ENCODE data around the gene ANKRD13B. TPM values are rescaled to one million over a fixed set of nuclear protein-coding genes. Genes with fewer than 3 reads are reported as not detected.

Gene ANKRD13B
- total and polyA plus RNA-seq, 9 donors, result 3.6 to 23.4 (median 12.0) TPM

DNA sequence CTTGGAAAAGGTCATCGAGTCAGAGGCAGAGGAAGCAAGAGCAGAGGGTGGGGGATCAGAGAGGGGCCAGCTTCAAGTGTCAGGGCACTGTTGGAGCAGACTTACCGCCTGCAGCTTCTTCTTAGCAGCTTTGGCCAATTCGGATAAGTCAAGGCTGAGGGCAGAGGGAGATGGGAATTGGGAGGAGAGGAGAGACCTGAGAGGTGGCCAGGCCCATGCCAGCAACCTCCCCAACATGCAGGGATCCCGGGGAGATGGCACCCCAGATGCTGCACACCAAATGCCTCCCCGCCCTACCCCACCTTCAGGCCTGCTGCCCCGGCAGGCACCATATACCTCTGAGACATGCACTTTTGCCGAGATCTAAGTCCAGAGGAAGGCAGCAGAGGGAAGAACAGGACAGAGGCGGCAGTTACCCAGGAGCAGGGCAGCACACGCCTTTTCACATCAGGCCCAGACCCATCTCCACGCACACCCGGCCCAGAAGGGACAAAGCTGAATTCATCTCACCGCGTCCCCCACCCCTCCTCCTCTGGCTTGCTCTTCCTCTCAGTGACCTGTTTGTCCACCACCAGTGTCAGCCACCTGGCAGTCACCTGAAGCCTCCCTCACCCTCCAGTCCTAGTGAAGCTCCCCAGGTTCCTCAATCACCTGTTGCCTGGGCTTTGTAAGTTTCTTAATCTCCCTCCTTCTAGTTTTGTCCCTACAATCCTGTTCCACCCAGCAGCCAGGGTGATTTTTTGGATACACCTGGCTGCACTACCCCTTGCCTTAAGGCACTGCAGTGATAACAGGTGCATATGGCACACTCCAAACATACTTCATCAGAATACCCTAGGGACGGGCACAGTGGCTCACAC lies 14.1 kb upstream of the ANKRD13B start:
- no peak for TF ChIP-seq POLR2A (IDR thresholded peaks at IDR 0.05)
- H3K27ac ChIP-seq, result no peak overlapping the region
- DNase-seq, result peak in 2 of 5 donors; percentile 9 to 26
- WGBS, 3 donors, result 86 to 91% (median 88%) methylated on average over 14 of the region's 14 CpGs
- H3K4me1 ChIP-seq (ENCODE audit: insufficient read depth), result peaks cover 3% of the 10 kb centered on the region
- no peak overlapping the region for H3K4me3 ChIP-seq
- H3K27me3 ChIP-seq, result no peaks in the 10 kb centered on the region
- intact Hi-C loops (cut with DNase I), result no loop called here
- H3K36me3 ChIP-seq, result no peaks in the 10 kb centered on the region
- H3K9me3 ChIP-seq, result no peaks in the 10 kb centered on the region

DNA sequence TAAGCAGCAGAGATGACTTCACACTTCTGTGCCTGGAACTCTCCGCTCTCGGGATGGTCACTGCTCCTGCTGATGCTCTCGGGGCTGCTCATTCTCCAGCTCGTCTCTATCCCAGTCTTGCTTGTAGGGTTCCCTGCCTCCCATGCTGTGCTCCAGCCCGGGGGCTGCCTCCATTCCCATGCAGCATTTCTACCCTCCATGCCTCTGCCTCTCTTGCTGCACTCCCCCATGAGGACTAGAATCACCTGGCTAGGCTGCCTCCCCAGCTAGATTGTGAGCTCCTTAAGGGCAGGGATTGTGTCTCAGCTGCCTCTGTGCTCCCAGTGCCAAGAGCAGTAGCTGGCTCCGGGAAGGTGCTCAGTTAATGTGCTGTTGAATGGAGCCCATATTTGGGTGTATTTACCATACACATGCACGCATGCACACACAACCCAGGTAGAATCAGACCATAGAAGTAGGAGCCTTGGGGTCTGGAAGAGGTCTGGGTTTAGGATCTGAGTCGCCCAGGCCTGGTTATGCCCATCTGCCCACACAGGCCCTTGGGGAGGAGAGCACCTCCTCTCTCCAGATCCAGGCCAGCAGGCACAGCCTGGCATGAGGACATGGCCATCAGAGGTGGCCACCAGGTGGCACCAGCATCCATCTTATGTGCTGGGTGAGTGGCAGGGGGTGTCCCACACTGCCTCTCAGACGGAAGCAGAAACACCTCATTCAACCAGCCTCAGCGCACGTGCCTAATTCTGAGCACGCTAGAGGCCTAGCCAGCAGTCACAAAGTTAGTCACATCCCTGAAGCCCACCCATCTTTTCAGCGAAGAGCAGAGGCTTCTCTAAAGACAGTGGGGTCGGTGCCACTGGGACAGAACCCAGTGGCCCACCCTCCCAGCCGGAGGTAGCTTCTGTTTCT lies 12.8 kb upstream of the ANKRD13B start:
- Histone ChIP-seq H3K9me3 (no peaks in the 10 kb centered on the region), H3K27ac (no peak overlapping the region), H3K36me3 (no peaks in the 10 kb centered on the region), H3K4me1 (ENCODE audit: insufficient read depth) (peaks cover 3% of the 10 kb centered on the region), H3K27me3 (no peaks in the 10 kb centered on the region), H3K4me3 (no peak overlapping the region)
- TF ChIP-seq POLR2A (IDR thresholded peaks at IDR 0.05), result peak; percentile 8
- TF ChIP-seq, protein P1, sequence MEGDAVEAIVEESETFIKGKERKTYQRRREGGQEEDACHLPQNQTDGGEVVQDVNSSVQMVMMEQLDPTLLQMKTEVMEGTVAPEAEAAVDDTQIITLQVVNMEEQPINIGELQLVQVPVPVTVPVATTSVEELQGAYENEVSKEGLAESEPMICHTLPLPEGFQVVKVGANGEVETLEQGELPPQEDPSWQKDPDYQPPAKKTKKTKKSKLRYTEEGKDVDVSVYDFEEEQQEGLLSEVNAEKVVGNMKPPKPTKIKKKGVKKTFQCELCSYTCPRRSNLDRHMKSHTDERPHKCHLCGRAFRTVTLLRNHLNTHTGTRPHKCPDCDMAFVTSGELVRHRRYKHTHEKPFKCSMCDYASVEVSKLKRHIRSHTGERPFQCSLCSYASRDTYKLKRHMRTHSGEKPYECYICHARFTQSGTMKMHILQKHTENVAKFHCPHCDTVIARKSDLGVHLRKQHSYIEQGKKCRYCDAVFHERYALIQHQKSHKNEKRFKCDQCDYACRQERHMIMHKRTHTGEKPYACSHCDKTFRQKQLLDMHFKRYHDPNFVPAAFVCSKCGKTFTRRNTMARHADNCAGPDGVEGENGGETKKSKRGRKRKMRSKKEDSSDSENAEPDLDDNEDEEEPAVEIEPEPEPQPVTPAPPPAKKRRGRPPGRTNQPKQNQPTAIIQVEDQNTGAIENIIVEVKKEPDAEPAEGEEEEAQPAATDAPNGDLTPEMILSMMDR (IDR thresholded peaks at IDR 0.05), result peak in 2 of 3 donors; percentile 77 to 81
- no peak for TF ChIP-seq EP300 (IDR thresholded peaks at IDR 0.05)
- WGBS, 3 donors, result 62 to 69% (median 65%) methylated on average over 15 of the region's 15 CpGs
- peak; percentile 70 to 88 (median 84) for DNase-seq
- intact Hi-C loops (cut with DNase I), result loop anchor here in 1 of 4 donors (10.0 kb wide), 1 partner anchor 345 kb away; no protein-coding TSS in a partner anchor

DNA sequence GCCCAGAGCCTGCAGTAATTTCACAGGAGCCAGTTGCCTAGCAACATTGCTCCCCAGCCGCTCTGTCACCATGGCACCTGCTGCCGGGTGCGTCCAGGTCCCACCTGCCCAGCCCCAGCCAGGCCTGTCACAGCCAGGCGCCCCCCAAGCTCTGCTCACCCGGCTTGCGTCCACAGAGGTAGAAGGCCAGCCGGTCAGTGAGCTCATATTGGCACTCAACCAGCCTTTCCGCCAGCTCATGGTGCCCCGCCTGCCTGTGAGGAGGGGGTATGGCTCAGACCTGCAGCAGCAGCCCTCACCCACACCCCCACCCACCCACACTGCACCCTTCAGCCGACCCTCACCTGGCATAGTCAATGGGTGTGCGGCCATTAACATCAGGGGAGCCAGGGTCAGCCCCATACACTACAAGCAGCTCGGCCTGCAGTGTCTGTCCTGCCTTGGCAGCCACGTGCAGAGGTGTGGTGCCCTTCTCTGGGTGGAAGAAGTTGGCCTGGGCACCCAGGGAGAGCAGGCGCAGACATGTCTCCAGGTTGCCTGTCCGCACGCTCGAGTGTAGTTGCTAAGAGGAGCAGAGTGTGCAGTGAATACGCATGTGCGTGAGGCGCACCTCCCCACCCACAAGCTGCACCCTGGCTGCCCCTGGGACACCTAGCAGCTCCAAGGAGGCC lies 11.2 kb upstream of the ANKRD13B start:
- DNase-seq, result peak in 2 of 5 donors; percentile 8 to 22
- no peaks in the 10 kb centered on the region for H3K36me3 ChIP-seq
- 88% methylated on average over 16 to 20 of the region's 20 CpGs for whole genome bisulfite sequencing, 3 donors
- intact Hi-C loops (cut with DNase I), result loop anchor here in 1 of 4 donors (10.0 kb wide), 1 partner anchor 343 kb away; no protein-coding TSS in a partner anchor
- no peaks in the 10 kb centered on the region for H3K9me3 ChIP-seq
- no peaks in the 10 kb centered on the region for H3K27me3 ChIP-seq
- no peak for TF ChIP-seq EP300 (IDR thresholded peaks at IDR 0.05)
- TF ChIP-seq, protein P1 (IDR thresholded peaks at IDR 0.05), result no peak
- TF ChIP-seq POLR2A (IDR thresholded peaks at IDR 0.05), result no peak
- H3K4me1 ChIP-seq (ENCODE audit: insufficient read depth), result peaks cover 6% of the 10 kb centered on the region
- H3K4me3 ChIP-seq, result no peak overlapping the region
- H3K27ac ChIP-seq, result no peak overlapping the region

DNA sequence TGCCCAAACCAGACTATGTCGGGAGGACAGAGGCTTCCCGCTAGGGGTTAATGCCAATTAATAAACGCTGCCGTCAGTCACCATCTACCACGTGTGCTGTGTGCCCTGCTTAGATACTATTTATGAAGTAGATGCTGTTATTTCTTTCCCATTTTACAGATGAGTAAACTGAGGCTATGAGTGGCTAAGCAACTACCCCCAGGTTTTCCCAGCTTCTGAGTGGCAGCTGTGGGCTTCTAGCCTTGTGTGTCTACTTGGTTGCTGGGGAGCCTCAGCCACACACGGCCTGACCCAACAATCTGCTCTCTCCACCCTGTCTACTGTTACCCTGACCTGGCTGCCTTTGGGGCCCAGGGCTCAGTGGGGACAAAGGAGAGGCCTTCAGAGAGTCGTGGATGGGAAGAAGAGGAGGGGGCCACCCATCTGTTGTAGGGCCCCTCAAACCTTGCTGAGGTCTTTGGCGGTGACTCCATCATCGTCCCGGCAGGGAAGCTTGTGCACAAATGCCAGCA lies 10.6 kb upstream of the ANKRD13B start:
- H3K36me3 ChIP-seq, result no peaks in the 10 kb centered on the region
- H3K27ac ChIP-seq, result no peak overlapping the region
- H3K9me3 ChIP-seq, result no peaks in the 10 kb centered on the region
- no peaks in the 10 kb centered on the region for H3K27me3 ChIP-seq
- H3K4me1 ChIP-seq (ENCODE audit: insufficient read depth), result peaks cover 8% of the 10 kb centered on the region
- H3K4me3 ChIP-seq, result no peak overlapping the region
- intact Hi-C loops (cut with DNase I), result loop anchor here in 1 of 4 donors (10.0 kb wide), 1 partner anchor 342 kb away; no protein-coding TSS in a partner anchor
- TF ChIP-seq EP300 (IDR thresholded peaks at IDR 0.05) (no peak), POLR2A (IDR thresholded peaks at IDR 0.05) (no peak)
- TF ChIP-seq, protein P1 (IDR thresholded peaks at IDR 0.05), result no peak
- 74 to 81% (median 79%) methylated on average over 10 of the region's 10 CpGs for WGBS, 3 donors
- DNase-seq, result no peak
